Activated CD4-positive, CD25-positive, alpha-beta regulatory T cell treated with anti-CD3 and anti-CD28 coated beads, Interleukin-2, amount 50 U/mL, for 24 hours (primary cell): ENCODE data around the gene KLF13.
"Not testable (repeated sequence)": the region's sequence is repeated elsewhere in the genome, so short reads cannot be mapped to it uniquely, and the experiment has no call there.

Experiments used
- ATAC-seq, 2 donors: fragments of 150-1000 bp; cut with Tn5 transposase; one replicate each; pipeline ENCODE4 v1.10.0; 2021; ENCODE audit warnings: mild to moderate bottlenecking in 1 of 2, moderate library complexity in 1 of 2

The KLF13 gene

GRCh38 chr15:31347067-31347975 is 20.7 kb downstream of the KLF13 start:
- peak; percentile 80 to 81 for ATAC-seq

- no peak for ATAC-seq
Measured at GRCh38 chr15:31347981-31348803, 21.6 kb downstream of the KLF13 start.

GRCh38 chr15:31349233-31350141 is 22.9 kb downstream of the KLF13 start:
- ATAC-seq: no peak

- no peak for ATAC-seq
Measured at GRCh38 chr15:31350771-31351170, 24.1 kb downstream of the KLF13 start.

GRCh38 chr15:31352339-31352751 is 25.7 kb downstream of the KLF13 start:
- no peak for ATAC-seq

GRCh38 chr15:31352911-31353811 is 26.5 kb downstream of the KLF13 start:
- peak; percentile 34 for ATAC-seq

- ATAC-seq: no peak
Measured at GRCh38 chr15:31353931-31354330, 27.3 kb downstream of the KLF13 start.

- not testable (repeated sequence) for ATAC-seq
Measured at GRCh38 chr15:31356097-31356496, 29.5 kb downstream of the KLF13 start.

GRCh38 chr15:31357148-31357547 is 30.5 kb downstream of the KLF13 start:
- ATAC-seq: no peak

- no peak for ATAC-seq
Measured at GRCh38 chr15:31358163-31358562, 31.5 kb downstream of the KLF13 start.

- no peak for ATAC-seq
Measured at GRCh38 chr15:31358957-31359701, 32.5 kb downstream of the KLF13 start.

GRCh38 chr15:31359702-31360111 is 33.1 kb downstream of the KLF13 start:
- no peak for ATAC-seq

- no peak for ATAC-seq
Measured at GRCh38 chr15:31360158-31360561, 33.5 kb downstream of the KLF13 start.

GRCh38 chr15:31360843-31361763 is 34.5 kb downstream of the KLF13 start:
- peak; percentile 76 to 77 for ATAC-seq

- ATAC-seq: no peak
Measured at GRCh38 chr15:31361764-31362515, 35.3 kb downstream of the KLF13 start.

- no peak for ATAC-seq
Measured at GRCh38 chr15:31362886-31363285, 36.3 kb downstream of the KLF13 start.

- ATAC-seq: no peak
Measured at GRCh38 chr15:31364301-31365031, 37.8 kb downstream of the KLF13 start.

GRCh38 chr15:31365032-31365654 is 38.5 kb downstream of the KLF13 start:
- no peak for ATAC-seq
